ENCODE results near the gene NXPH3.

DNA sequence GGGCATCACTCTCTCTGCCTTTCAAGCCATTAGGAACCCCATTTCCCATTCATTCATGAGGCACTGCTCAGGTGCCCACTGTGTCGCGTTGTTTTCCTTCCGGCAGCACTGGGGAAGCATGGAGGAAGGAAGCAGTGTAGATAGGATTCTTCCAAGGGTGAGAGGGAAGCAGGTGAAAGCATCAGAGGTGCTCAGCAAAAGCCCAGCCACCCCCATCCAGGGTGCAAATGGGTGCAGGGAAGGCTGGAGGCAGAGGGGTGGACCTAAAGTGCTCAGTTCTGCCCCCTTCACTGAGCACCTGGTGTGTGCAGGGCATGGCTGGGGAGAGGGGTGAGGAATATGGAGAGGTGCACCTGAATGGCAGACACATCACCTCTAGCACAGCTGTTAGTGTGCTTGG lies 3.4 kb upstream of the NXPH3 start:
- TF ChIP-seq CTCF (IDR thresholded peaks at IDR 0.05): no peak
- TF ChIP-seq POLR2A (IDR thresholded peaks at IDR 0.05): no peak

All from esophagus squamous epithelium (tissue), 4 donors.